Measurements from ENCODE around the gene KCNJ1.

DNA sequence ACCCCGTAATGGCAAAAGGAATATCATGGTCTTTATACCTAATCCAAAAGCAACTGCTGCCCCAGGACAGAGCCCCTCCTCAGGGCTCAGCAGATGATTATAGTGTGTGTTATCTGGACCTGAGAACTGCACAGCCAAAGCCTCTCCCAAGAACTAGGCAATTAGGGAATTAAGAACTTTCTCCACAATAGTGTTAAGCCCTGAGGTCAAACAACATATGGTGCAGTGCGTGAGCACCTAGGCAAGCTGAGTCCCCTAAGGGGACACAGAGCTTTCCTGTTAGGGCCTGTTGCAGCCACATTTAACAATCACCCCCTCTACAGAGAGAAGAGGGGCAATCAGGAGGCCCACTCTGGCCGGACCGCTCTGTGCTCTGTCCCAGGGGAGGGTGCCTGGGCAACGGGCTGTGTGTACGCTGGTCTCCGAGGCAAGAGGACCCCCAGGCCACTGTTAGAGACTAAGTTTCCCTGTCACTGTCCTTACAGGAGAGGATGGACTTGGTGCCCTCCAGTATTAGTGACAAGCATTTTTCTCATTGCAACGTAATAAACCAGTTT is 22.6 kb upstream of the KCNJ1 start:
- no peak for TF ChIP-seq EZH2 (IDR thresholded peaks at IDR 0.05; ENCODE audit: borderline replicate concordance, low read depth, low read length)
- TF ChIP-seq JUND (IDR thresholded peaks at IDR 0.05; ENCODE audit: borderline replicate concordance, low read depth, low read length): no peak
- no peak for TF ChIP-seq JUND (tag; IDR thresholded peaks at IDR 0.05; ENCODE audit: borderline replicate concordance, low read depth, low read length)
- TF ChIP-seq MYC (IDR thresholded peaks at IDR 0.05; ENCODE audit: low read depth, low read length): no peak
- no peak for TF ChIP-seq MYC (CRISPR knock-in tag; IDR thresholded peaks at IDR 0.05; ENCODE audit: borderline replicate concordance, low read depth)
